Urothelium cell line (cell line): Measurements from ENCODE around the gene CASP3.
"Not testable (repeated sequence)": the region's sequence is repeated elsewhere in the genome, so short reads cannot be mapped to it uniquely, and the experiment has no call there.

ENCODE experiments used
- DNase-seq: peaks from one replicate; pipeline ENCODE4 v3.0.0; 2011; ENCODE audit warnings: low spot score, mixed read lengths
- FAIRE-seq: peaks from 2 replicates; lab custom pipeline; 2011; peaks lifted over from hg19 to GRCh38; lab: Jason Lieb, UNC

Gene CASP3

DNA sequence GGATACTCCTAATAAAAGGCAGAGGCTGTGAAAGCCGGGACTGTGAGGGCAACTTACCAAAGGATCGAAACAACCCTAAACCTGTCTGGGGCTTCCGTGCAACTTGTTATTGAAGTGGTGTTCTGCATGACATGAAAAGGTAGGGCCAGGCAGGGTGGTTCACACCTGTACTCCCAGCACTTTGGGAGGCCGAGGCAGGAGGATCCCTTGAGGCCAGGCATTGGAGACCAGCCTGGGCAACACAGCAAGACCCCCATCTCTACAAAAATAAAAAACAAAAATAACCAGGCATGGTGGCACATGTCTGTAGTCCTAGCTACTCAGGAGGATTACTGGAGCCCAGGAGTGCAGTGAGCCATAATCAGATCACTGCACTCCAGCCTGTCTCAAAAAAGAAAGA, 12.3 kb downstream of the CASP3 start:
- DNase-seq (no peak), FAIRE-seq (no peak)

DNA sequence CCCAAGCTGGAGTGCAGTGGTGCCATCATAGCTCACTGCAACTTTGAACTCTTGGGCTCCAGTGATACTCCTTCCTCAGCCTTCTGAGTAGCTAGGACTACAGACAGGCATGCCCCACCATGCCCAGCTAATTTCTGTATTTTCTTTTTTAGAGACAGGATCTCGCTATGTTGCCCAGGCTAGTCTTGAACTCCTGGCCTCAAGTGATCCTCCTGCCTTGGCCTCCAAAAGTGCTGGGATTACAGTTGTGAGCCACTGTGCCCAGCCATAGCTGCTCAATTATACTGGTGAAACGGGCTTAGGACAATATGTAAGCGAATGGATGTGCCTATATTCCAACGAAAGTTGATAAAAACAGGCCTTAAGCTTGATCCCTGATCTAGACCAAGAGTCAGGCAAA, 13.1 kb downstream of the CASP3 start:
- DNase-seq (no peak), FAIRE-seq (no peak)

- FAIRE-seq (no peak), DNase-seq (no peak)
These were observed 13.9 kb downstream of the CASP3 start for GRCh38 chr4:184635381-184635780.

DNA sequence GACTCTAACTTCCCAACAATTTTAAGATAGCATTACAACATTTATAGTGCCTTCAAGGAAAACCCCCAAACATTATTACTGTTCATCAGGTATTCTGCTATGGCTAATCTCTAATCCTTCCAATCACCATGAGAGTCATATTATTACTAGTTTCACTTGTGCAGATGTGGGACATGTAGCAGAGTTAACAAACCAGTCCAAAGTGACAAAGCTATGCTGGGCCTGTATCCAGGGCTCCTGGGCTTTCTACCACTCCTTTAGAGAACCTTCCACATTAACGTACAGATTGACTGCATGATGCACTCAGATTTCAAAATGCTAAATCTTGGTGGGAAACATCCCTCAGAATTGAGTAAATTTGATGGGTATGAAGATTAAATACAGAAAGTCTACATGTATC, 16.4 kb downstream of the CASP3 start:
- DNase-seq (no peak), FAIRE-seq (no peak)

- DNase-seq (no peak), FAIRE-seq (no peak)
These were observed 21.1 kb downstream of the CASP3 start for GRCh38 chr4:184628103-184628502.

GRCh38 chr4:184625783-184626596, 23.3 kb downstream of the CASP3 start:
- not testable (repeated sequence) for FAIRE-seq, DNase-seq

GRCh38 chr4:184624972-184625554, 24.2 kb downstream of the CASP3 start:
- FAIRE-seq (no peak), DNase-seq (no peak)

- FAIRE-seq: not testable (repeated sequence)
These were observed 24.7 kb downstream of the CASP3 start for GRCh38 chr4:184624504-184624903.

GRCh38 chr4:184621518-184621917, 27.7 kb downstream of the CASP3 start:
- no peak for FAIRE-seq

More at GRCh38 chr4:184624504-184624903, 24.7 kb downstream of the CASP3 start:
- DNase-seq: not testable (repeated sequence)

GRCh38 chr4:184620212-184620867, 28.9 kb downstream of the CASP3 start:
- DNase-seq: no peak
- no peak for FAIRE-seq

More at GRCh38 chr4:184621518-184621917, 27.7 kb downstream of the CASP3 start:
- DNase-seq: no peak

GRCh38 chr4:184617600-184618196, 31.5 kb downstream of the CASP3 start:
- no peak for FAIRE-seq
- DNase-seq: no peak

- FAIRE-seq: no peak
- no peak for DNase-seq
These were observed 32.4 kb downstream of the CASP3 start for GRCh38 chr4:184616633-184617551.

GRCh38 chr4:184616168-184616567, 33.1 kb downstream of the CASP3 start:
- not testable (repeated sequence) for FAIRE-seq, DNase-seq

DNA sequence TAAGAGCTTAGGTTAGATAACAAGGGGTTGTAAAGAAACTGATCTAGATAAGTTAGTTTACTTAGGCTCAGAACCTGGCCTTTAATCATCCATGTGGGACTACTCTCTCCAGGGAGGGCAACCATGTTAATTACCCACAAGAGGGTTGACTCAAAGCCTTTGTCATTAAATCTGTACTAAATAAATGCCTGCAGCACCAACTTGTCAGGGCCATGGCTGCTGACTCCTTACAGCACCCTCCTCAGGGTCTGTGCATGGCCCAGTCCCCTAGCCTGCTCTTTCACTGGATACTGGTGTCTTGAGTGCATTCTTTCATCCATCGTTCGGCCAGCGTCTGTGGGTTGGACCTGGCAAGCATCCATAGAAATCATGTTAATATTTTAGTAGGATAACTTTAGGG, 34.7 kb downstream of the CASP3 start:
- DNase-seq (no peak), FAIRE-seq (no peak)

DNA sequence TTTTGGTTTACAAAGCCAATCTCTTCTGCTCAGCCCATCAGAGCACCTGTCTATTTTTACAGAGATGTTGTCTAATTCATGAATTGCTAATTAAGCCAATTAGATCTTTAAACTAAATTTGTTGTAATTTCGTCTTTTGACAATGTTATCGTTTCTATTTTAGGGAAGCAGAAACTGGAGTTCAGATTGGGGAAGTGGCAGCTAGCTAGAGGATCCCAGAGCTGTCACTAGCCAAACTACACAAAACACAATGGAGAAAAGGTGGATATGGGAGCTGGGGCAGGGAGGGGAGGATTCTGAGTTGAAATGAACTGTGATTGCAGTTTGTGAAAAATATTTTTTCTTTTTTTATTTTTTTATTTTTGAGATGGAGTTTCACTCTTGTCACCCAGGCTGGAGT, 35.8 kb downstream of the CASP3 start:
- DNase-seq (no peak), FAIRE-seq (no peak)

- FAIRE-seq: no peak
- DNase-seq: no peak
These were observed 37.2 kb downstream of the CASP3 start for GRCh38 chr4:184612074-184612473.

GRCh38 chr4:184607429-184607828, 41.8 kb downstream of the CASP3 start:
- FAIRE-seq, DNase-seq: not testable (repeated sequence)

- FAIRE-seq: not testable (repeated sequence)
These were observed 46.4 kb downstream of the CASP3 start for GRCh38 chr4:184602857-184603256.

GRCh38 chr4:184600982-184601381, 48.3 kb downstream of the CASP3 start:
- not testable (repeated sequence) for DNase-seq, FAIRE-seq

More at GRCh38 chr4:184602857-184603256, 46.4 kb downstream of the CASP3 start:
- not testable (repeated sequence) for DNase-seq

DNA sequence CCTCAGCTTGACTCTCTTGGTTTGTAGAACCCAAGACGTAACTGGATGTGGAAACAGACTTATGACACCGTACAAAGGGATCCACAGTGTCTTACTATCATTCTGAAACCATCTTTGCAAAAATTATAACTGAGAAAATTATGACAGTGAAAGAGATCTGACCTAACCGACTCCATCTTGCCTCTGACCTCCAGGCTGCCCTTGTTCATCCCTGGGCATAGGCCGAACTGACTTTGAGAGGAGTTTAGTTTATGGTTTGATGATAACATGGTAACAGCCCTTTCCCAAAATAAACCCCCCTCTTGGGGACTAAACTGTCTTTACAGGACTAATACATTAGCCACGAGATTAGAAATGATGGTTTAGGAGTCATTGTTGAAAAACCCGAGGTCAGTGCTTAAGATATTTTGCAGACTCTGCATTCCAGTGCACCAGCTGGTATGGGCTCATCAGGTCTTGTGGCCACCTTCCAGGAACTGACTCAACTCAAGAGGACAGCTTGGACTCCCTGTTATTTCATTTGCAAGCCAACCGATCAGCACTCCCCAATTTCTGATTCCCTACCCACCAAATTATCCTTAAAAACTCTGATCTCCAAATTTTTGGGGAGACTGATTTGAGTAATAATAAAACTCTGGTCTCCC, 49.6 kb downstream of the CASP3 start:
- FAIRE-seq: no peak
- no peak for DNase-seq
